SK-N-MC (cell line): ENCODE data around the gene SDR9C7.

Source experiments
- EZH2 ChIP-seq: fragments of 200-600 bp; sonication (generic); IDR thresholded peaks from one replicate; pipeline ENCODE4 v1.6.1; 2017; ENCODE audit warnings: antibody characterized with exemption
- FOXP2 ChIP-seq: optimal IDR thresholded peaks from 2 replicates; pipeline ENCODE3; 2011; ENCODE audit warnings: mild to moderate bottlenecking, moderate library complexity; ENCODE audit not compliant: insufficient read depth; ENCODE audit errors: extremely low read length, control extremely low read depth
- POLR2AphosphoS5 ChIP-seq: IDR thresholded peaks from 2 replicates; pipeline ENCODE4 v1.6.1; 2012; ENCODE audit warnings: mild to moderate bottlenecking, low read depth, low read length, borderline replicate concordance

DNA sequence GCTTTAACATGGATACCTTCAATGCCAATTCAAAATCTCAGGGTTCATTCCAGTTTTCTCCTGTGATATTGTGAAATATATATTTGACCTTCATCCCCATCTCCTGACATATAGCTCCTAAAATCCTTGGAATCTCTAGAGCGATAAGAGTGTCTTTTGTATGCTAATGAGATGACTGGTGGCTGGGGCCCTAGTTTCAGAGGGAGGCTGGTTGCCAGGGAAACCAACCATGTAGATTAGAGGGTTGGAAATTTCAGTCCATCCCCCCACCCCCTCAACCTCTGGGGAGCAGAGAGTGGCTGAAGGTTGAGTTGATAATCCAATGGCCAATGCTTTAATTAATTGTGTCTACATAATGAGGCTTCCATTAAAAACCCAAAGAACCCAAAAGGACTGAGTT is 59.4 kb downstream of the SDR9C7 start:
- no peak for TF ChIP-seq POLR2AphosphoS5
- no peak for TF ChIP-seq EZH2
- no peak for TF ChIP-seq FOXP2
